Inflammatory macrophage (primary cell): ENCODE measurements around the gene MAGI2.
"Not testable (repeated sequence)": the region's sequence is repeated elsewhere in the genome, so short reads cannot be mapped to it uniquely, and the experiment has no call there.

ENCODE experiments used
- DNase-seq, 2 donors: peaks; one replicate each; pipeline ENCODE4 v3.0.0-alpha.2; 2020 to 2022

Gene MAGI2

DNA sequence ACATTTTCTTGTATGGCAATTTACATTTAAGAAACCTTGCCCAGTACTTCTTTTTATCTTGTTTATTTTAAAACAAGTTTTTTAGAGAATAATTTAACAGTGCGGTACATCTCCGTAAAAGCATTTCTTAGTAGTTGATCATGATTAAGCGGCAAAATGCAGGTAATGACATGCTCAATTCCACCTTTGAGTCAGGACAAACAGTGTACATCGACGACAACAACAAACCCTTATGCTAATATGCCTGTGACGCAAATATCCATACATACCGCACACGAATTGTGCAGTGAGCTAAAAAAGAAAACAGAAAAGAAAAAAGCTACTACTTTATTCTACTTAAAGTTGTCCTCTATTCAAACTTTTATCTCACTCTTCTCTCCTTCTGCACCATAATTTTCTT, 1.9 kb downstream of the MAGI2 start:
- DNase-seq = no peak

DNA sequence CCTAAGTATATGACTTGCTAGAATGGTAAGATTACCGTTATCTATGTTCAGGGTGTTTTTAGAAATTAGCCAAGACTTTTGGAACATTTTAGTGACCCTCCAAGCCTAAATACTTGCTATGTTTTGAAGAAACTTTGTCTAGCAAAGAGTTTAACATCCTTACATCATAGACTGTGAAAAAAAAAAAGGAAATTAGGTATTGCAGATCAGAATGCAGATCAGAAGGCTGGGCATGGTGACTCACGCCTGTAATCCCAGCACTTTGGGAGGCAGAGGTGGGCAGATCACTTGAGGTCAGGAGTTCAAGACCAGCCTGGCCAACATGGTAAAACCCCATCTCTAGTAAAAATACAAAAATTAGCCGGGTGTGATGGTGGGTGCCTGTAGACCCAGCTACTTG, 10.7 kb downstream of the MAGI2 start:
- DNase-seq = not testable (repeated sequence)

DNA sequence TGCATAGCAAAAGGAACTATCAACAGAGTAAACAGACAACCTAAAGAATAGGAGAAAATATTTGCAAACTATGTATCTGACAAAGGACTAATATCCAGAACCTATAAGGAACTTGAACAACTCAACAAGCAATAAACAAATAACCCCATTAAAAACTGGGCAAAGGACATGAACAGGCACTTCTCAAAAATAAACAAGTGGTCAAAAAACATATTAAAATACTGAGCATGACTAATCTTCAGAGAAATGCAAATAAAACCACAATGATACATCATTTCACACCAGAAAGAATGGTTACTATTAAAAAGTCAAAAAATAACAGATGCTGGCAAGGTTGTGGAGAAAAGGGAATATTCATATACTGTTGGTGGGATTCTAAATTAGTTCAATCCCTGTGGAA, 17.1 kb downstream of the MAGI2 start:
- DNase-seq = no peak

DNA sequence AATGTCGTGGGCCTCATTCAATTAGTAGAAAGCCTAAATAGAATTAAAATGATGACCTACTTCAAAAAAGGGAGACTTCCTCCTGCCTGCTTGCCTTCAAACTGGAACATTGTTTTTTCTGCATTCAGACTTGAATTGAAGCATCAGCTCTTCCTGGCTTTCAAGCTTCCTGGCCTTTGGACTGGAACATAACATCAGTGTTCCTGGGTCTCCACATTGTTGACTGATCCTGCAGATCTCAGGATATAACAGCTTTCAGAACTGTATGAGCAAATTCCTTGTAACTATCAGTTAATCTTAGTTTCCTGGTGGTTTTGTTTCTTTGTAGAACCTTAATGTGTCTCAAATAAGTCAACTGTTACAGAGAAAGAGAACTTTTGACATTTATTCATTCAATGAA, 18.6 kb downstream of the MAGI2 start:
- no peak for DNase-seq

DNA sequence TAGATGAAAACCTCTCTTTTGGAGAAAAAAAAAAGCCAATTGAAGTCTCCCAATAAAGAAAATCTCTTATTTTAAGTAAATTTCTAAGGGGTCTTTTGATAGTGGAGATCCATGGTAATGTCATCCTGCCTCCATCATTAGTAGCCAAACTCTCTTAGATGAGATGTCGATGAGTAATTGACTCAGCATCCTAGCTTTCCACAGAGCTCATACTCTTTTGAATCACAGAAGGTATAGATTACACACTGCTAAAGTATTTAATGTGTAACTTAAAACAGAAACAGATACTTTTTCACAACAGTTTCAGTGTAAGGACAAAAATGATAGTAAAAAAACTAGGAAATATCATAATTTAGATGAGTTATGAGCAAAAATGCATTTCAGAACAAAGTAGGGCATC, 19.4 kb downstream of the MAGI2 start:
- no peak for DNase-seq

DNA sequence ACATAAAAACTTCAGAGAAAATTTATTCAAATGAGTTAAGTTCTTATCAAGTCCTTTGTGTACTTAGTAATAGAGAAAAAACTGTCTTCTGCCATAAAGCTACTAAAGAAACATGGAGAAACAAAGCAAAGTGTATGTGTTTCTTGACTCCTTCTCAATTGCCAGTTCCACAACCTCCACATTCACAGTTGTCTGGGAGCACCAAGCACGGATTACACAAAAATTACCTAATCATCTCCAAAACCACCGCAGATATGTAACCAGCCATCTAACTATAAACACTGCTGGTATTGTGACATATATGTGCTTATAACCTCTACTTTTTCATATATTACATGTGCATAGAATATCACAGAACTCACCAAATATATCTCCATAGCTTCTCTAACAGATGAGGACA, 23.1 kb downstream of the MAGI2 start:
- DNase-seq = no peak

DNA sequence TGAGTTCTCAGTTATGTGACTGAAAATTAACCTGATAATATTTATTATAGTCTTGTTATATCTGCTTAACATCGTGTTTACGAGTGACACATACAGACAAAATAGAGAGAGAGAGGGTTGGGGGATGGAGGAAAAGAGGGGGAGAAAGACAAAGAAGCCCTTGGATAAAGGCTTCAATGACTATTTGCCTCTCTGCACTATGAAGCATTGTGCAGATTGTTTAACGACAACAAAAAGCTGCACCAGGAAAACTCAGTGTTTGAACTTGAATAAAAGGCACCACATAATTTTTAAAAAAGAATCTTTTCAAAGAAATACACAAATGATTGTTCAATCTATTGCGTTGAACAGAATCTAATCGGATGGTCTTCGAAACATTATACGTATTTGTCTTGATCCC, 27.8 kb downstream of the MAGI2 start:
- DNase-seq = no peak

DNA sequence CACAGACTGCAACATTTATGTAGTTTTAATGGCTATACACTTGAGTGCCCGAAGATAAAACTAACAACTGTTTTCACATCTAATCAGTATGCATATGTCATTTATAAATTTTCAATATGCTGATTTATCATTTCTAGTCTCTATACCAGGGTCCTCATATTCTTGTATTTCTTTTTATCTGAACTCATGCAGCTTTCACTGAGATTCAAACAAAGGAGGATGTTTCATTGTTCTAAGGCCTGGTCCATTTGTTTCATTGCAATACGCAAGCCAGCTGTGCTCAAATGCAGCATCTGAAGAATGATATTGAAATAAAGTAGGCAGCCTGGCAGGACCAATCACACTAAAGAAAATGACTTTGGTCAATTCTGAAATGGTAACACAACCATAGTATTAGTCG, 31.7 kb downstream of the MAGI2 start:
- no peak for DNase-seq

DNA sequence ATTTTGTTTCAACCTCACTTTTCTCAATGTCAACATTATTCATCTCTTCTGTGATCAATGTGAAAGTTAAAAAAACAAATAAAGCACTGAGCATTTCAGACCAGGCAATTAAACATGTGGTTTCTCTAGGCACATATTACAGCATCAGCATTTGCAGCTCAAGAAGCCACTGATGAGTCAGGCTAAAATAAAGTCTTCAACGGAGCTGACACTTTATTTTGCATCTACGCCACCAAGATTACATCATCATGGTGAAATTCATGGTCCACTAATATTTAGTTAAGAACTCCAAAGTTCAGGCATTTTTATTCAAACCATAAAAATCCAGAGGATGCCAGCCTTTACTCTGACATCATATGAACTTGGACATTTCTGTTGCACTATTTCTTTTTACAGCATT, 33.0 kb downstream of the MAGI2 start:
- DNase-seq = no peak

DNA sequence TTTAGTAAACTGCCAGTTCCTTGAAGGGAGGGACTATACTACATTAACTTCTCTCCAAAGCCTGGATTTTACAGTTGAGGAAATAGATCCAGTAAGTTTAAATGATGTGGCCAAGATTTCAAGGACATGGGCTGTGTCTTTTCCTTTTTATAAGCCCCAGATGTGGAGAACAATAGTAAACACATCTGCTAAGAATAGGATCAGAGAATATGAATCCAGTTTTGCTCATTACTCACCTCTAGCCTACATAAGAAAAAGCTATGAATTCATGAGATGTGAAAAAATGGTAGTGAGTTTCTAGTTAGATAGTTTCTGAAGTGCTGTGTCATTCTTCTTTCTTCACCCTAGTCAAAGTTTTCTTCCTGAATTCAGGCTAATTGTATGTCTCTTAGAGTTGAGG, 38.6 kb downstream of the MAGI2 start:
- no peak for DNase-seq

DNA sequence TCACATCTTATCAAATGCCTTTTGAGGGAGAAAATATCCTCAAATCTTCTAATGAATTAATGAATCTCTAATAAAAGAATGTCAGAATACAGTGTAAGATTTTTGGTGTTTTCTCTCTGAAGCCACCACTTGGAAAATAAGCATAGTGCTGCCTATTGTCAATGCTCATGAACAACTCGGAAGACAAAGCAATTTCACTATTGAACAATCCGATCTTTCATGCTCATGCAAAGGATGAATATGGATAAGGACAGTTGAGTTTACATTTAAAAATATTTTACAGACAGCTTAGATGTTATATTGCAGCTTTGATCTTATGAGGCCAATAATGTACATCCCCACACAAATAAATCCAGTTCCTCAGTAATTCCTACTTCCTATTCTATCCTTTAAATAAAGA, 40.6 kb downstream of the MAGI2 start:
- no peak for DNase-seq

DNA sequence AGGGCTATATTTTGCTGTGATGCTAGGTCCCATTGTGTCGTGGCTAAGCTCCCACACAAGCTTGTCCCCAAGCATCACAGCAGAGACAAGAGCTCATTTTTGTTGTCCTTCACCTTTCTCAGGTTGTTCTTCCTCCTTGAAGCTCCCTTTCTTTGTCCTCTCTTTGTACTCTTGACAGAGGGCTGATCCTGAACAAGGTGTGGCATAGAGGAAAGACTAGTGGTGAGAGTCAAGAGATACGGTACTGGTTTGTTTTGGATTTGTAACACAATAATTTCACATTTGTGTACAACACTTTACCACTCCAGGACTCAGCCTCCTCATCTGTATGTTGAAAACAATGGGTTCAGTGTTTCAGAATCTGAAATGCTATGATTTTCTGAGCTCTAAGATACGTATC, 41.0 kb downstream of the MAGI2 start:
- no peak for DNase-seq

DNA sequence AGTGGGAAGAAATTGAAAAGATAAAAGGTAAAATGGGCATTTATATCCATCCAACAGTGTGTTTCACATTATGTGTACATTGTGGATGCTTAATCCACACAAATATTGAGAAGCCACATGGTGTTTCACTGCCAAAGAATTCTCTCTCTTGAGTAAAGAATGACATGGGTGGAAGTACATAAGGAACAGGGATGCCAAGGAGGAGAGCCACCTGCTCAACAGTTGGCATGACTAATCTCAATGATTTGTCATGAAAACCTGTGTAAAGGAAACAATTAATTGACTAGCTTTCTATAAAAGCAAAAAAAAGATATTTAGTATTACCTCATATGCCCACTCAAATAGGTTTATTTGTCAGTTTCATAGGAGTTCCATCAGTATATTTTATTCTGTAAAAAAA, 43.1 kb downstream of the MAGI2 start:
- no peak for DNase-seq

DNA sequence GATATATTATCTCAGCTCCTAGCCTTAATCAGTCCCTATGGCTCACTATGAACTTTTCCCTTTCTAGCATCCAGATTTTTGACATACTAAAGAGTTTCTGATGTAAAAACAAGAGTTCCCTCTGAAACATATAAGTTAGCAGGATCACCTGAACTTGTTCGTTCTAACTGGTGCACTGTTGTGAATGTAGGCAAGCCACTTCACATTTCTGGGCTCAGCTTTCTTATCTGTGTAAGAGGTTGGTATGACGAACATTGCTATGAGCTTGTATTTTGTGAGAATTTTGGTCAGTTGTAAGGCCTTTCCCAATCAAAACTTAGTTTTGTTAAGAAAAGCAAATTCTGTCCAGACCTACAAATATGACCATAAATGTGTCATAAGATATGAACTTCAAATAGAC, 46.1 kb downstream of the MAGI2 start:
- no peak for DNase-seq

DNA sequence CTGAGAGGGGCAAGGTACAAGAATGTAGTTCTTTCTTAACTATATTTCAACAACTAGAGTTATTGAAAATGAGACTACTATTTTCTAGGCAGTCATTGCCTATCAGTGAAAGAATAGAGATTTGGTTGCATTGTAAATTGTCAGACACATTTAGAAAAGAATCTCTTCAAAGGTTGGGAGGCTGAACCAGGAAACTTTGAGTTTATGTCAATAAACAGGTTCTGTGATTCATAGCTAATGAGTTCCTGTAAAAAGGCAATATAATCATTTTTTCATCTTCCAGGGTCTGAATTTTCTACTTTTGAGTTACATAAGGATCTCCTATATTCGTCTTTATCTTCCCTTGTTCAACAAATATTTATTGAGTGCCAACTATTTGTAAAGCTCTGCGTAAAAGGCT, 47.1 kb downstream of the MAGI2 start:
- no peak for DNase-seq

DNA sequence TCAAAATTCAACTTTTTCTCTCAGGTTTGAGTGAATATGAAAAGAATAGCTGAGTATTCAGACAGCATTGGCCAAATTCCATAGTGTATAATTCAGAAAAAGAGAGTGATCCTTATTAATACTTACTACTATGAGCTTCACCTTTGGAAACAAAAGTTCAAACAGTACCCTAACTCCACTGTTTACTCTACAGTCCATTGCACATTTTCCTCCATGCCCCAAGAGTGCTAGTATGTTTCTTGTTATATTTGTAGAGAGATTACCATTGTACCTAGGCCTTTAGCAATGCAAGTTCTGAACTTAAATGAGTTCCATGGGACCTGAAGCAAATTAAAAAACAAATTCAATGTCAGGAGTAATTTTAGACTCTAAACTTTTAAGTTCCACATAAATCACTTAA, 48.1 kb downstream of the MAGI2 start:
- DNase-seq = no peak

DNA sequence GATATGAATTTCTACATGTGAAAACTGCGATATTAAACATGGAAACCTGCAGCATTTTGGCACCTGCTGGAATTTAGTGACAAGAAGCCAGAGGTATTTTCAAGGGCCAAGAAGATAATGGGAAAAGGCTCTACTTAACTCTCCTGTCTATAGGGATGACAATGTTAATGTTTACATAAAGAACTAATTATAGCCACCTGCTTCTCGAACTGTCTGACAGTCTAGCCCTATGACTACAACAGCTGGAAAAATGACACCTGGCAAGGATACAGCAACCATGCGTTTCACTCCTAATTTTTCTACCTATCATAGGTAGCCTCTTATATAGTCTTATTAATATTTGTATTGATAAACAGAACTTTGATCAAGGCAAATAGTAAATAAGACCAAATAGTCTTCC, 49.6 kb downstream of the MAGI2 start:
- DNase-seq = no peak

DNA sequence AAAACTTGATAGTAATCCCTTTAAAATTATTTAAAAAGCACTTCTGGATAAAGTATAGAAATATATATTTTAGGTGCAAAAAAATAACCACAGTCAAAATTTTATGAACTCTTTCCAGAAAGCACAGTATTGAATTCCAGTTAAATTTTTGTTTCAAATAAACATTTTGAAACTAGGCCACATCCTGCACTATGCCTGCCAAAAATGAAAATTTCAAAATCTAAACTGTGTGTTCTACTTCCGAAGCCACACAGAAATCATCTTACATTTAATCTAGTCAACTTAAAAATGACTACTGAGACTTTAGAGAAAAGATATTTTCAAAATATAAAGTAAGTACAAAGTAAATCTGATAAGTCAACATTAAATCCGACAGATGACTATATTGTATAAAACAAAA, 50.0 kb downstream of the MAGI2 start:
- DNase-seq = no peak

DNA sequence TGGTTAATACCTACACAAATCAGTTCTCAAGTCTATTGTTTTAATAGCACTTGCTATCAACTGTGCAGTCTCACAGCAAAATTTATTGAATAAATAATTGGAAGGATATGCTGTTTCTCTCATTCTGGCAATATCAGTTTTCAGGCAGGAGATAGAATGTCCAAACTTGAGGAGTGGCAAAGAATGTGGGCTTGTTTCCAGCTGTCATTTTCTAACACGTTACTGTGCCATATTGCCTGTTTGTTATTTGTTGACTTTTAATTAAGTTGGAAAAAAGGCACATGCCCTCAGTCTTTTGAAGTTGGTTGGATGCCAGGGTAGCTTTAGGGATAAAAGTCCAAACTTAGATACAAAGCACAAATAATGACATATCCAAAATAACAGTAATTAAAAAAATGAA, 52.2 kb downstream of the MAGI2 start:
- DNase-seq = no peak

DNA sequence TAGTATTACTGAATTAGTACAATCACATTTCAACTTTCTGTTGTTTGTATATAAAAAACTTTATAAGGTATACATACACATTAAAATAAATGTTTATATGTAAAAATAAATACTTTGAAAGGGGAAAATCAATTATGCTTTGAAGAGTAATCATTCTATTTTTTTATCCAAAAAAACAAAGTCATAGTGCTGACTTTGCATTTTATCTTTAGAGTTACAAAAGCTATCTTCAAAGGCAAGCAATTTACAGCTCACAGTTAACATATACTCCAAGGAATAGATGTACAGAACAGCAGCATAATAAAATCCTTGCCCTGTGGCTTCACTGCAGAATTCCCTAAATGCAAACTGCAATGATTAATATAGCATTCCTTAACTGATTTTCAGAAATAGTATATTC, 53.2 kb downstream of the MAGI2 start:
- DNase-seq = no peak

DNA sequence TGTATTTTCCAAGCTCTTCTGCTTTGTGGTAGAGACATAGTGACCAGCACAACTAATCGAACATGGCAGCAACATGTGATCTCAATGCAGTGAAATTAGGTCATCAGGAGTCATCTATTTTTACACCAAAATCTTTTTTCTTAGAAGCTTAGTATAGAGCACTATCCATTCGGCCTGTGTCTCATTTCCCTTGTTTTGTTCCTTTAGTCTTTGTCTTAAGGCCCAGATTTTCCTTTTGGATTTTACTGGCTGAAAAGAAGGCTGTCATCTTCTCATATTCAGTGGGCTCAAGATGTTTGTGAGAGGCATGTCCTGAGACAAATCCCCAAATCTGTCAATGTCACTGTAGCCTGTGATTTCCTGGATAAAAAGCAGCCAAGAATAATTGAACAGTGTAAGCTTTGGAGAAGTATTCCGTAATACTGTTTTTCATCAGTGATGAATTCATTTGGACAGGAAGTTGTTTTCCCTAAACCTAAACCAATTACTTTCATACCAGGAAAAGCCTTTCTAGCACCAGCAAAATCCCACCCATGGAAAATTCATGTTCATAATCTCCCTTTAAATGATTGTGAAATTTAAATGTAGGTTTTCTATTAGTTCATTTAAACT, 55.2 kb downstream of the MAGI2 start:
- no peak for DNase-seq

DNA sequence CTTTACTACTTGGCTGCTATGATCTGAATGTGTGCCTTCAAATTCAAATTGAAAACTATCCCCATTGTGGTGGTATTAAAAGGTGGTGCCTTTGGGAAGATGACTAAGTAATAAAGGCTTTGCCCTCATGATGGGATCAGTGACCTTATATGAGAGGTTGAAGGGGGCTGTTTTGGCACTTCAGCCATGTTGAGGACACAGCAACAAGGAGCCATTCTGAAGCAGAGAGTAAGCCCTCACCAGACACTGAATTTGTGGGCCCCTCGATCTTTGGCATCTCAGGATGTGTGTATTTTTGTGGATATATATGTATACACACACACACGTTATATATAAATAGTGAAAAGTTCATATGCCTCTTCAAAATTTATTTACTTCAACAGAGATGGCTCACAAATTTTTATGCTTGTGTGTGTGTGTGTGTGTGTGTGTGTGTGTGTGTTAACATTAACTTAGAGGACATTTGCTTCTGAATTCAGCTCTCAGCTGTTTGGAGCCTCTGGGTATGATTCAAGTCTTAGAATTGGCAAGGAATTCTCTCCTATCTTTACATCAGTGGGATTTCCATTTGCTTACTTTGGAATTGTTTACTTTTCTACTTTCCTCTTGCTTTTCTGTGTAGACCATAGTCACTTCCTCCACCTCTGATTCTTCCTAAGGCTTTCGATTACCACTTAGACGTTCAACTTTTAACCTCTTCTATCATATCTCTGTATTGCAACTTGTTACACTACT, 66.6 kb downstream of the MAGI2 start:
- no peak for DNase-seq

DNA sequence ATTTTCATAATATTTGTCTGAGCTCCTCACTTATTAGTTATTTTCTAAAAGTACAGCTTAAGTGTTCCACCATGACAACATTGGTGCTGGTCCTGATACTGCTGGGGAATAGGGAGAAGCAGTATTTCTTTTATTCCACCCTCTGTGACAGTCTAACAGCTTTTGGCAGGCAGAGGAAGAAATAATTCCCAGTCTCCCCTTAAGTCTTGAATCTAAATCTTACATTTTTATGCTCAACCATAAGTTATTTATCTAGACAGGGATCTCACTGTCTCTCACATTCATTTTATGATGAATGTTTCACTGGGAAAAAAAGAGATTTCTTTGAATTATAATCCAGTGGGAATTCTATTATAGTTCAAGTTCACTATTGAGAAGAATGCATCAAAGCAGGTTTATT, 71.5 kb downstream of the MAGI2 start:
- no peak for DNase-seq

DNA sequence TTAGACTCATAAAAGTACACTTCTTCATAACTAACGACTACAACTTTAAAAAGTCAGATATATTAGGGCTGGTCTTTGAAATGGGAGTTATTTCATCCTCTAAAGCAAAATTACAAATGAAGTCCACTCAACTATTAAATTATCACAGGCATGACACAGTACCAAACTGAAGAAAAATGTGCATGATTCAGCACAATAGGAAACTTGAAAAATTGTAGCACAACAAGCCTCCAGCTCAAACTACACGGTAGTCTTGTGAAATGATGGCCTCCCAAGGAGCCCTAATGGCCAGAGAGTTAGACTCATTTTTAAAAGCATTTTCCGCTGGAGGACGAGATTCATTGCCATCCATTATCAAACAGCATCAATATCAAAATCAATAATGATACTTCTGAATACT, 76.4 kb downstream of the MAGI2 start:
- DNase-seq = no peak
